ENCODE results near the gene CRAMP1. TPM values are rescaled to one million over a fixed set of nuclear protein-coding genes. Genes with fewer than 3 reads are reported as not detected.
A peak's percentile ranks its signal among the peaks of the same experiment; 100 is the strongest.

CRAMP1 gene
- total RNA-seq, 1 donor from 2014 or later: 18.0 TPM

DNA sequence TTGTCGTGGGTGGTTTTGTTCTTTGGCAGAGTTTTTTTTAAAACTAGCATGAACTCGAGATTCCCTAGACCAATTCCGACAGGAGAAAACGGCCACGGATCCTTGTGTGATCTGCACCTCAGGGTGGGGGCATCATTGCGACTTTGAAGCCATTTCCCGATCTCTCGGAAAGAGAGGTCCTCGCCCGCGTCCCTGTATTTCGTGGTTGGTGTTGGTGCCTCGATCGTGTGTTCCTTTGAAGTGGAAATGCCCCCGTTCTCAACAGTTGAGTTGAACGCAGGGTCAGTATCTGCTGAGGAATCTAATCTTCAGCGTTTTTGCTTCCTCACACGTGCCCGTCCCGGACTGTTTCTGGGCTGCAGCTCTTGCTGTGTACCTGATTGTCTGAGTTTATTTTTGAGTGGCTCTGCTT, 1.1 kb downstream of the CRAMP1 start:
- Histone ChIP-seq H3K4me2 (ENCODE audit: low read length) (peak overlapping the region; percentile 99), H3K36me3 (ENCODE audit: insufficient read depth, low read length) (peaks cover 8% of the 10 kb centered on the region), H3K27ac (ENCODE audit: low read depth, low read length) (peak overlapping the region; percentile 66), H3K4me1 (ENCODE audit: insufficient read depth, low read length) (peaks cover 37% of the 10 kb centered on the region), H3K4me3 (ENCODE audit: insufficient read depth, low read depth, low read length) (peak overlapping the region; percentile 76), H3K27me3 (ENCODE audit: insufficient read depth, low read length) (no peaks in the 10 kb centered on the region), H3K79me2 (ENCODE audit: insufficient read depth, low read length) (peaks cover 57% of the 10 kb centered on the region), H3K9ac (ENCODE audit: low read length) (peak overlapping the region; percentile 87), H3K9me3 (ENCODE audit: insufficient read depth, low read depth, low read length) (no peaks in the 10 kb centered on the region), H4K20me1 (ENCODE audit: insufficient read depth, low read length) (peaks cover 35% of the 10 kb centered on the region), H2AFZ (ENCODE audit: low read depth, low read length) (peak overlapping the region; percentile 15)
- Mint-ChIP-seq H3K9me3 (ENCODE audit: unreplicated experiment) (no peaks in the 10 kb centered on the region), H3K27ac (ENCODE audit: unreplicated experiment) (peak overlapping the region; percentile 71), H3K4me3 (ENCODE audit: unreplicated experiment) (peak overlapping the region; percentile 97), H3K27me3 (ENCODE audit: low read depth, unreplicated experiment) (no peaks in the 10 kb centered on the region), H3K36me3 (ENCODE audit: low read depth, unreplicated experiment) (peaks cover 8% of the 10 kb centered on the region), H3K4me1 (ENCODE audit: low read depth, unreplicated experiment) (peaks cover 13% of the 10 kb centered on the region)
- DNase-seq (ENCODE audit: low read depth) (no peak), FAIRE-seq (no peak)
- TF ChIP-seq EZH2 (IDR thresholded peaks at IDR 0.05; ENCODE audit: insufficient read depth, low read length): no peak
- TF ChIP-seq, protein P1, sequence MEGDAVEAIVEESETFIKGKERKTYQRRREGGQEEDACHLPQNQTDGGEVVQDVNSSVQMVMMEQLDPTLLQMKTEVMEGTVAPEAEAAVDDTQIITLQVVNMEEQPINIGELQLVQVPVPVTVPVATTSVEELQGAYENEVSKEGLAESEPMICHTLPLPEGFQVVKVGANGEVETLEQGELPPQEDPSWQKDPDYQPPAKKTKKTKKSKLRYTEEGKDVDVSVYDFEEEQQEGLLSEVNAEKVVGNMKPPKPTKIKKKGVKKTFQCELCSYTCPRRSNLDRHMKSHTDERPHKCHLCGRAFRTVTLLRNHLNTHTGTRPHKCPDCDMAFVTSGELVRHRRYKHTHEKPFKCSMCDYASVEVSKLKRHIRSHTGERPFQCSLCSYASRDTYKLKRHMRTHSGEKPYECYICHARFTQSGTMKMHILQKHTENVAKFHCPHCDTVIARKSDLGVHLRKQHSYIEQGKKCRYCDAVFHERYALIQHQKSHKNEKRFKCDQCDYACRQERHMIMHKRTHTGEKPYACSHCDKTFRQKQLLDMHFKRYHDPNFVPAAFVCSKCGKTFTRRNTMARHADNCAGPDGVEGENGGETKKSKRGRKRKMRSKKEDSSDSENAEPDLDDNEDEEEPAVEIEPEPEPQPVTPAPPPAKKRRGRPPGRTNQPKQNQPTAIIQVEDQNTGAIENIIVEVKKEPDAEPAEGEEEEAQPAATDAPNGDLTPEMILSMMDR (IDR thresholded peaks at IDR 0.05; ENCODE audit: insufficient read depth, low read depth, low read length): no peak

- Histone ChIP-seq H3K36me3 (ENCODE audit: insufficient read depth, low read length) (peaks cover 12% of the 10 kb centered on the region), H3K27me3 (ENCODE audit: insufficient read depth, low read length) (no peaks in the 10 kb centered on the region), H3K4me2 (ENCODE audit: low read length) (peak overlapping the region; percentile 99), H4K20me1 (ENCODE audit: insufficient read depth, low read length) (peaks cover 41% of the 10 kb centered on the region), H3K27ac (ENCODE audit: low read depth, low read length) (peak overlapping the region; percentile 48), H3K9ac (ENCODE audit: low read length) (peak overlapping the region; percentile 88), H3K9me3 (ENCODE audit: insufficient read depth, low read depth, low read length) (no peaks in the 10 kb centered on the region), H3K79me2 (ENCODE audit: insufficient read depth, low read length) (peaks cover 64% of the 10 kb centered on the region), H3K4me1 (ENCODE audit: insufficient read depth, low read length) (peaks cover 37% of the 10 kb centered on the region), H2AFZ (ENCODE audit: low read depth, low read length) (no peak overlapping the region), H3K4me3 (ENCODE audit: insufficient read depth, low read depth, low read length) (peak overlapping the region; percentile 76)
- Mint-ChIP-seq H3K4me1 (ENCODE audit: low read depth, unreplicated experiment) (peaks cover 13% of the 10 kb centered on the region), H3K4me3 (ENCODE audit: unreplicated experiment) (peak overlapping the region; percentile 97), H3K27me3 (ENCODE audit: low read depth, unreplicated experiment) (no peaks in the 10 kb centered on the region), H3K36me3 (ENCODE audit: low read depth, unreplicated experiment) (peaks cover 8% of the 10 kb centered on the region), H3K9me3 (ENCODE audit: unreplicated experiment) (no peaks in the 10 kb centered on the region), H3K27ac (ENCODE audit: unreplicated experiment) (peak overlapping the region; percentile 58)
- FAIRE-seq (no peak), DNase-seq (ENCODE audit: low read depth) (no peak)
- no peak for TF ChIP-seq EZH2 (IDR thresholded peaks at IDR 0.05; ENCODE audit: insufficient read depth, low read length)
- TF ChIP-seq, protein P1 (IDR thresholded peaks at IDR 0.05; ENCODE audit: insufficient read depth, low read depth, low read length): no peak
Measured at GRCh38 chr16:1613728-1614455, 1.7 kb downstream of the CRAMP1 start.
